ENCODE data around the gene ACSM5.

- TF ChIP-seq CTCF (IDR thresholded peaks at IDR 0.05), result no peak
- no peak for TF ChIP-seq EZH2 (IDR thresholded peaks at IDR 0.05; ENCODE audit: borderline replicate concordance, insufficient read depth, low read depth, low read length, poor library complexity, severe bottlenecking)
Measured at GRCh38 chr16:20401475-20402016, 7.8 kb upstream of the ACSM5 start.

All from B cell (primary cell).